GM23338 (cell line): ENCODE results near the gene EIF3K. TPM values are rescaled to one million over a fixed set of nuclear protein-coding genes. Genes with fewer than 3 reads are reported as not detected.

ENCODE experiments used
- CREB1 ChIP-seq: fragments of 250-450 bp; sonication (Bioruptor Pico); IDR thresholded peaks from 2 replicates; pipeline ENCODE4 v1.5.0; 2020; ENCODE audit warnings: low read depth, mild to moderate bottlenecking, moderate library complexity
- EZH2phosphoT487 ChIP-seq: fragments of 200-600 bp; sonication (generic); IDR thresholded peaks from one replicate; pipeline ENCODE4 v1.8.1; 2018; ENCODE audit warnings: antibody characterized with exemption; ENCODE audit not compliant: unreplicated experiment
- NANOG ChIP-seq: IDR thresholded peaks from 2 replicates; pipeline ENCODE4 v1.6.1; 2016; ENCODE audit warnings: antibody characterized with exemption, borderline replicate concordance
- STAT1 ChIP-seq: IDR thresholded peaks from one replicate; pipeline ENCODE4 v1.6.1; 2016; ENCODE audit warnings: antibody characterized with exemption; ENCODE audit not compliant: unreplicated experiment
- ZNF462 ChIP-seq: fragments of 250-450 bp; sonication (Bioruptor Pico); IDR thresholded peaks from 2 replicates; pipeline ENCODE4 v1.5.0; 2020; ENCODE audit warnings: mild to moderate bottlenecking, moderate library complexity
- polyA plus RNA-seq: library from polyadenylated mRNA; unstranded; fragments of >200 nt; fragmentation: Nextera tagmentation; extraction: Ambion mirVana; gene quantifications from 2 replicates; pipeline ENCODE4 v1.2.1, GENCODE V29; 2016
- total RNA-seq: library from RNA; depleted of rRNA; stranded (reverse); fragments of >200 nt; shearing (Covaris generic); gene quantifications from 2 replicates; pipeline ENCODE4 v1.2.3, GENCODE V29; 2014; rRNA removed

EIF3K gene
- total and polyA plus RNA-seq, 2 experiments from 2014 or later: 226 to 509 TPM

- TF ChIP-seq ZNF462 (CRISPR knock-in tag) (no peak), EZH2phosphoT487 (no peak), NANOG (no peak), STAT1 (no peak), CREB1 (no peak)
Measured at GRCh38 chr19:38686530-38686888, 67.5 kb downstream of the EIF3K start (continued).

Other genes starting within 250 kb of the EIF3K start
- 165 and 241 TPM in 2 replicates for gene PSMD8, start 244.6 kb upstream of the EIF3K start, total RNA-seq
- gene PSMD8, start 244.6 kb upstream of the EIF3K start, polyA plus RNA-seq: 129 and 138 TPM in 2 replicates
- gene GGN, start 231.2 kb upstream of the EIF3K start, total RNA-seq: 0.14 and 0.70 TPM in 2 replicates
- 1.5 and 2.6 TPM in 2 replicates for gene GGN, start 231.2 kb upstream of the EIF3K start, polyA plus RNA-seq
- gene SPRED3, start 230.5 kb upstream of the EIF3K start, total RNA-seq: 3.9 TPM in 2 replicates
- gene SPRED3, start 230.5 kb upstream of the EIF3K start, polyA plus RNA-seq: 10.7 and 11.6 TPM in 2 replicates
- gene FAM98C, start 216.1 kb upstream of the EIF3K start, total RNA-seq: 4.3 and 5.7 TPM in 2 replicates
- gene FAM98C, start 216.1 kb upstream of the EIF3K start, polyA plus RNA-seq: 7.6 and 8.0 TPM in 2 replicates
- gene RASGRP4, start 193.0 kb upstream of the EIF3K start, total RNA-seq: 3.6 and 4.1 TPM in 2 replicates
- 1.5 and 1.6 TPM in 2 replicates for gene RASGRP4, start 193.0 kb upstream of the EIF3K start, polyA plus RNA-seq
- 17.3 and 26.7 TPM in 2 replicates for gene RYR1, start 185.5 kb upstream of the EIF3K start, total RNA-seq
- gene RYR1, start 185.5 kb upstream of the EIF3K start, polyA plus RNA-seq: 4.0 and 4.7 TPM in 2 replicates
- 7.7 and 11.8 TPM in 2 replicates for gene MAP4K1, start 1.2 kb upstream of the EIF3K start, total RNA-seq
- 42.8 and 44.6 TPM in 2 replicates for gene MAP4K1, start 1.2 kb upstream of the EIF3K start, polyA plus RNA-seq
- 379 and 427 TPM in 2 replicates for gene ACTN4, start 28.5 kb downstream of the EIF3K start, total RNA-seq
- 54.6 and 68.9 TPM in 2 replicates for gene ACTN4, start 28.5 kb downstream of the EIF3K start, polyA plus RNA-seq
- gene CAPN12, start 125.3 kb downstream of the EIF3K start, total RNA-seq: 8.0 and 20.5 TPM in 2 replicates
- gene CAPN12, start 125.3 kb downstream of the EIF3K start, polyA plus RNA-seq: 19.1 and 21.8 TPM in 2 replicates
- gene LGALS7, start 154.3 kb downstream of the EIF3K start, total RNA-seq: not detected in 2 replicates
- gene LGALS7, start 154.3 kb downstream of the EIF3K start, polyA plus RNA-seq: 1.6 and 4.8 TPM in 2 replicates
- gene LGALS7B, start 170.0 kb downstream of the EIF3K start, total RNA-seq: 2.4 TPM in 1 of 2 replicates, not detected in the other
- gene LGALS7B, start 170.0 kb downstream of the EIF3K start, polyA plus RNA-seq: 6.6 and 8.6 TPM in 2 replicates
- gene LGALS4, start 193.8 kb downstream of the EIF3K start, total RNA-seq: 0.87 TPM in 1 of 2 replicates, not detected in the other
- not detected in 2 replicates for gene LGALS4, start 193.8 kb downstream of the EIF3K start, polyA plus RNA-seq
- gene ECH1, start 212.6 kb downstream of the EIF3K start, total RNA-seq: 66.2 and 79.9 TPM in 2 replicates
- 186 and 193 TPM in 2 replicates for gene ECH1, start 212.6 kb downstream of the EIF3K start, polyA plus RNA-seq
- gene HNRNPL, start 230.8 kb downstream of the EIF3K start, total RNA-seq: 491 and 580 TPM in 2 replicates
- gene HNRNPL, start 230.8 kb downstream of the EIF3K start, polyA plus RNA-seq: 664 and 836 TPM in 2 replicates